Transverse colon (tissue), 4 donors: ENCODE results near the gene SERPINA9. TPM values are rescaled to one million over a fixed set of nuclear protein-coding genes. Genes with fewer than 3 reads are reported as not detected.

Experiments used
- DNase-seq: peaks from one replicate; pipeline ENCODE4 v3.0.0-alpha.2; 2019
- H3K27ac ChIP-seq, 4 donors: fragments of 200-600 bp; sonication (generic); 2 replicates each; pipeline ENCODE4 v1.5.1; 2016 to 2018; ENCODE audit warnings: inconsistent platforms in 4 of 4
- H3K27me3 ChIP-seq: fragments of 200-600 bp; sonication (generic); 2 replicates; pipeline ENCODE4 v1.5.1; 2017; ENCODE audit warnings: inconsistent platforms
- H3K36me3 ChIP-seq, 4 donors: fragments of 200-600 bp; sonication (generic); 2 replicates each; pipeline ENCODE4 v1.5.1; 2017 to 2019; ENCODE audit warnings: inconsistent platforms in 4 of 4
- H3K4me1 ChIP-seq, 4 donors: fragments of 200-600 bp; sonication (generic); 2 replicates each; pipeline ENCODE4 v1.5.1; 2017 to 2020; ENCODE audit warnings: inconsistent platforms in 4 of 4
- H3K4me3 ChIP-seq, 4 donors: fragments of 200-600 bp; sonication (generic); 1 replicate in 1 of 4; 2 replicates in 3 of 4; pipeline versions ENCODE4 v1.5.1 to v1.6.1; 2017 to 2019; ENCODE audit warnings: inconsistent platforms in 4 of 4
- H3K9me3 ChIP-seq, 2 donors: fragments of 200-600 bp; sonication (generic); 2 replicates each; pipeline ENCODE4 v1.5.1; 2017 to 2019; ENCODE audit warnings: inconsistent platforms in 2 of 2
- EP300 ChIP-seq: sonication (generic); formaldehyde crosslinking; IDR thresholded peaks from one replicate; pipeline ENCODE4 v1.6.1; 2017; ENCODE audit warnings: antibody characterized with exemption, low read depth
- POLR2A ChIP-seq: fragments of 450-650 bp; IDR thresholded peaks from one replicate; pipeline ENCODE4 v1.6.1; 2016; ENCODE audit warnings: antibody characterized with exemption, mild to moderate bottlenecking, moderate library complexity
- POLR2AphosphoS5 ChIP-seq, 3 donors: sonication (generic); formaldehyde crosslinking; IDR thresholded peaks; one replicate each; pipeline ENCODE4 v1.6.1; 2016; ENCODE audit warnings: antibody characterized with exemption in 3 of 3
- WGBS, 2 donors: methylation state at CpG; one replicate each; pipeline ENCODE4 v1.1.5; 2018; ENCODE audit warnings: low coverage in 1 of 2; 5-methylcytosine and 5-hydroxymethylcytosine counted together
- in situ Hi-C, 4 donors: fragments of 200-750 bp; cut with MboI; loops; one replicate each; pipeline versions ENCODE4 v1.15.0 to v1.15.1; 2017; ENCODE audit warnings: low sequenced_read_pairs in 3 of 4, low pct_ligation_motif_present in 1 of 4, low pct_unique_long_range_greater_than_20kb in 1 of 4
- intact Hi-C: fragments of 100-400 bp; cut with DNase I; formaldehyde crosslinking; loops from one replicate; pipeline ENCODE4 v1.15.1; 2023; ENCODE audit warnings: low total_unique reads
- total RNA-seq, 4 donors: library from RNA; depleted of rRNA; stranded (reverse); fragments of >200 nt; gene quantifications; one replicate each; pipeline ENCODE4 v1.1.0, GENCODE V29; 2016
- TF ChIP-seq, protein P1 (sequence below), 5 experiments: fragments of 200-600 bp in 3 of 5; fragments of 450-650 bp in 2 of 5; sonication (generic) in 3 of 5; IDR thresholded peaks; 1 replicate in 2 of 5; 2 replicates in 3 of 5; pipeline ENCODE4 v1.5.1; 2016 to 2017; ENCODE audit warnings: antibody characterized with exemption in 5 of 5, inconsistent platforms in 3 of 5, mild to moderate bottlenecking in 2 of 5, moderate library complexity in 1 of 5

SERPINA9 gene
- total RNA-seq, 4 donors from 2014 or later, result not detected

DNA sequence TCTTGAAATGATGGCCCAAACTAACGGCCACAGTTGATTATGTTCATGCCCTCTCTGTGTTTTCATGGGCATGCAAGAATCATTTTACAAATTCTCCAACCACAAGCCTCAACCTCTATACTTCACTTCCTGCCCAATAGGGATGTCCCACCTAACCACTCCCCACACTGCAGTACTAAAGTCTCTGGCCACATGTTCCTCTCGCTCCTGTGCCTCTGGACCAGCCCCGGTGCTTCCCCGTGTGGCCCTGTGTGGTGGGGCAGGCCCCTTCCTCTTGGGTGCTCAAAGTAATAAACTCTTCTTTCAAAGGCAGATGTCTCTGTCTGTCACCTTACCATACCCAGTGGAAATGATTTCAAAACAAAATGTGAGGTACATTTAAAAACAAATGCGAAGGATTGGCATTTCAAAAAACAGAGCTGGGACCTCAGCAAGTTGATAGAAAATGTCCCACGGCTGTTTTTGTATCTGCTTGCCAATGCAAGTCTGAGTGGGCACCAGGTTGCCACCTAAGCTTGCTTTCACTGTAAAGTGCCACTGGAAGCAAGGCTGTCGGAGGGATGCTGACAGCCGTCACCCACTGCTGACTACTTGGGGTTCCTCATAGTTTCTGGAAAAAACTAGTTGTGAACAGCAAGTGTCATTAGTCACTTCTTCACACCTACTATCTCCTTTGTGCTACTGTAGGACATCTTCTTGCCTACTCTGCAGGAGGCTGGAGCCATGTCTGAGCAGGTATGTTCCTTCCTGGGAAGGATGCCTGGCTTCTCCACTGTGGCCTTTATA lies 15.2 kb downstream of the SERPINA9 start:
- 61 to 73% methylated on average over 4 to 8 of the region's 8 CpGs for WGBS, 2 donors
- Histone ChIP-seq H3K9me3 (no peaks in the 10 kb centered on the region), H3K27ac (no peak overlapping the region), H3K27me3 (peaks cover 3% of the 10 kb centered on the region), H3K4me3 (no peak overlapping the region), H3K36me3 (no peaks in the 10 kb centered on the region), H3K4me1 (no peaks in the 10 kb centered on the region)
- in situ Hi-C loops, result no loop called here
- intact Hi-C loops, result no loop called here
- no peak for DNase-seq
- TF ChIP-seq POLR2AphosphoS5 (IDR thresholded peaks at IDR 0.05) (no peak), EP300 (no peak), POLR2A (no peak)
- TF ChIP-seq, protein P1, sequence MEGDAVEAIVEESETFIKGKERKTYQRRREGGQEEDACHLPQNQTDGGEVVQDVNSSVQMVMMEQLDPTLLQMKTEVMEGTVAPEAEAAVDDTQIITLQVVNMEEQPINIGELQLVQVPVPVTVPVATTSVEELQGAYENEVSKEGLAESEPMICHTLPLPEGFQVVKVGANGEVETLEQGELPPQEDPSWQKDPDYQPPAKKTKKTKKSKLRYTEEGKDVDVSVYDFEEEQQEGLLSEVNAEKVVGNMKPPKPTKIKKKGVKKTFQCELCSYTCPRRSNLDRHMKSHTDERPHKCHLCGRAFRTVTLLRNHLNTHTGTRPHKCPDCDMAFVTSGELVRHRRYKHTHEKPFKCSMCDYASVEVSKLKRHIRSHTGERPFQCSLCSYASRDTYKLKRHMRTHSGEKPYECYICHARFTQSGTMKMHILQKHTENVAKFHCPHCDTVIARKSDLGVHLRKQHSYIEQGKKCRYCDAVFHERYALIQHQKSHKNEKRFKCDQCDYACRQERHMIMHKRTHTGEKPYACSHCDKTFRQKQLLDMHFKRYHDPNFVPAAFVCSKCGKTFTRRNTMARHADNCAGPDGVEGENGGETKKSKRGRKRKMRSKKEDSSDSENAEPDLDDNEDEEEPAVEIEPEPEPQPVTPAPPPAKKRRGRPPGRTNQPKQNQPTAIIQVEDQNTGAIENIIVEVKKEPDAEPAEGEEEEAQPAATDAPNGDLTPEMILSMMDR (IDR thresholded peaks at IDR 0.05), result no peak

DNA sequence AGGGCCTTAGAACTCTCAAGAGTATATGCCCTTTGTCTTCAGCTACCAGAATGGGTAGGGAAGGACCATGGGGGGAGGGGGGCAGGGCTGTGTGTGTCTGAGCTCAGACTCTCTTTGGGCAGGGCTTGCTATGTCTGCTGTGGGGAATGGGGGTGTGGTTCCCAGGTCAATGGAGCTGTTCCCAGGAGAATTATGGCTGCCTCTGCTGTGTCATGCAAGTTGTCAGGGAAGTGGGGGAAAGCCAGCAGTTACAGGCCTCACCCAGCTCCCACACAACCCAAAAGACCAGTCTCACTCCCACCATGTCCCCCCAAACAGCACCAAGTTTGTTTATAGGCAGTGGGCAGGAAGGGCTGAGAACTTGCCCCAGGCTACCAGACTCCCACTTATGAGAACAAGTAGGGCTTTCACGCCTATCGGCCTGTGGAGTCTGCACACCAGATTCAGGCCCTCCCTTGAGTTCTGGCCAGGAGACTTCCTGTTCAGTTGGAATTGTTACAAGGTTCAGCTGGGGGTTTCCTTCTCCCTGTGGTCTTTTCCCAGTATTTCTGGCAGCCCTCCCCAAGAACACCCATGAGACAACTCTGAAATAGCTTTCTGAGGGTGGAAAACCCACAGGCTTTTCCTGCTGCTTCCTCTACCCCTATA lies 17.3 kb downstream of the SERPINA9 start:
- 52% methylated on average over 2 of the region's 2 CpGs; no CpG with 5 or more reads in 1 of the 2 donors for WGBS, 2 donors
- no peaks in the 10 kb centered on the region for H3K4me1 ChIP-seq
- no peaks in the 10 kb centered on the region for H3K9me3 ChIP-seq
- TF ChIP-seq POLR2AphosphoS5 (IDR thresholded peaks at IDR 0.05), result no peak
- TF ChIP-seq EP300, result no peak
- no peak for TF ChIP-seq POLR2A
- TF ChIP-seq, protein P1 (IDR thresholded peaks at IDR 0.05), result no peak
- intact Hi-C loops (no loop called here), in situ Hi-C loops (no loop called here)
- H3K27me3 ChIP-seq, result peaks cover 7% of the 10 kb centered on the region
- DNase-seq, result no peak
- H3K27ac ChIP-seq, result no peak overlapping the region
- H3K36me3 ChIP-seq, result no peaks in the 10 kb centered on the region
- H3K4me3 ChIP-seq, result no peak overlapping the region

DNA sequence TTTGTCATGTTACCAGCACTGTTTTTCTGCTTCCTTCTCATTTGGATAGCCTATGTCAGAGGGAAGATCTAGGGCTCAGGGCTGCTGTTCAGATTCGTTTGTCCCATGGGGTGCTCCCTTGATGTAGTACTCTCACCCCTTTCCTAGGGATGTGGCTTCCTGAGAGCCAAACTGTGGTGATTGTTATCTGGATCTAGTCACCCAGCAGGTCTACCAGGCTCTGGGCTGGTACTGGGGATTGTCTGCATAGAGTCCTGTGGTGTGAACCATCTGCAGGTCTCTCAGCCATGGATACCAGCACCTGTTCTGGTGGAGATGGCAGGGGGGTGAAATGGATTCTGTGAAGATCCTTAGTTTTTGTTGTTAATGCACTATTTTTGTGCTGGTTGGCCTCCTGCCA lies 17.9 kb downstream of the SERPINA9 start:
- intact Hi-C loops (no loop called here), in situ Hi-C loops (no loop called here)
- no peak for DNase-seq
- peaks cover 7% of the 10 kb centered on the region for H3K27me3 ChIP-seq
- no peak overlapping the region for H3K27ac ChIP-seq
- 76% methylated on average over 1 of the region's 1 CpG; no CpG with 5 or more reads in 1 of the 2 donors for WGBS, 2 donors
- H3K9me3 ChIP-seq, result no peaks in the 10 kb centered on the region
- H3K36me3 ChIP-seq, result no peaks in the 10 kb centered on the region
- H3K4me3 ChIP-seq, result no peak overlapping the region
- no peaks in the 10 kb centered on the region for H3K4me1 ChIP-seq
- TF ChIP-seq POLR2AphosphoS5 (IDR thresholded peaks at IDR 0.05), result no peak

DNA sequence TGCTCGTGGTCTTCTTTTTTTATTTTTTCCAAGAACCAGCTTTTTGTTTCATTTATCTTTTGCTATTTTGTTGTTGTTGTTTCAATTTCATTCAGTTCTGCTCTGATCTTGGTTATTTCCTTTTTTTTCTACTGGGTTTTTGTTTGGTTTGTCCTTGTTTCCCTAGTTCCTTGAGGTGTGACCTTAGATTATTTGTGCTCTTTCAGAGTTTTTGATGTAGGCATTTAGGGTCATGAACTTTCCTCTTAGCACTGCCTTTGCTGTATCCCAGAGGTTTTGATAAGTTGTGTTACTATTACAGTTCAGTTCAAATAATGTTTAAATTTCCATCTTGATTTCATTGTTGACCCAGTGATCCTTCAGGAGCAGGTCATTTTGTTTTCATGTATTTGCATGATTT lies 20.1 kb downstream of the SERPINA9 start:
- H3K36me3 ChIP-seq, result no peaks in the 10 kb centered on the region
- intact Hi-C loops (no loop called here), in situ Hi-C loops (no loop called here)
- 0 to 31% methylated on average over 1 of the region's 1 CpG for WGBS, 2 donors
- peaks cover 10% of the 10 kb centered on the region for H3K27me3 ChIP-seq
- H3K27ac ChIP-seq, result no peak overlapping the region
- no peaks in the 10 kb centered on the region for H3K9me3 ChIP-seq
- TF ChIP-seq, protein P1 (IDR thresholded peaks at IDR 0.05), result no peak
- no peak for DNase-seq
- no peaks in the 10 kb centered on the region for H3K4me1 ChIP-seq
- no peak overlapping the region for H3K4me3 ChIP-seq
